Stimulated activated CD4-positive, alpha-beta T cell treated with anti-CD3 and anti-CD28 coated beads, Interleukin-4, amount 100 ng/mL, for 48 hours (primary cell): Measurements from ENCODE around the gene GPR171.
"Not testable (repeated sequence)": the region's sequence is repeated elsewhere in the genome, so short reads cannot be mapped to it uniquely, and the experiment has no call there.

Experiments
- DNase-seq, 2 donors: peaks; one replicate each; pipeline ENCODE4 v3.0.0-alpha.2; 2020; ENCODE audit warnings: low read depth in 2 of 2

Gene GPR171, protein sequence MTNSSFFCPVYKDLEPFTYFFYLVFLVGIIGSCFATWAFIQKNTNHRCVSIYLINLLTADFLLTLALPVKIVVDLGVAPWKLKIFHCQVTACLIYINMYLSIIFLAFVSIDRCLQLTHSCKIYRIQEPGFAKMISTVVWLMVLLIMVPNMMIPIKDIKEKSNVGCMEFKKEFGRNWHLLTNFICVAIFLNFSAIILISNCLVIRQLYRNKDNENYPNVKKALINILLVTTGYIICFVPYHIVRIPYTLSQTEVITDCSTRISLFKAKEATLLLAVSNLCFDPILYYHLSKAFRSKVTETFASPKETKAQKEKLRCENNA

DNA sequence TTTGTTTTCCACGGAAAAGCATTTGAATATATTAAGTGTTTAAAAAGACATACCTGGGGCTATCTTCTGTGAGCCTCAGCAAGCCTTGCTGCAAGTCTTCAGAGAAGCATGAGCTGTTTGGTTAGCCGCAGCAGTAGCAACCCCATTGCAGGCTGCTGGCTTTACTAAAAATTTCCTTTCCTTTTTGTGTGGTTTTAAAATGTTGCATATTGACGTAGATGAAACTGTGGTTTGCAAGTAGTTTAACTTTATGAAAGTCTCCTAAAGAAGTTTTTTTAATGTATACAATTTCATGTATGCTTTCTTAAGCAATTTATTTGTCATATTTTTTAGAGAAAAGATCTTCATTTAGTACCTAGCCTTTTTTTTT is at the start of gene GPR171:
Gene GPR171 (minus strand): TSS at position 166 of the 370 bp plus-strand sequence. CDS start 3,830 bp downstream, outside the sequence.
- peak; percentile 31 to 51 for DNase-seq

- DNase-seq, result no peak
Observed at GRCh38 chr3:151248772-151249337, 45.8 kb upstream of the GPR171 start.

DNA sequence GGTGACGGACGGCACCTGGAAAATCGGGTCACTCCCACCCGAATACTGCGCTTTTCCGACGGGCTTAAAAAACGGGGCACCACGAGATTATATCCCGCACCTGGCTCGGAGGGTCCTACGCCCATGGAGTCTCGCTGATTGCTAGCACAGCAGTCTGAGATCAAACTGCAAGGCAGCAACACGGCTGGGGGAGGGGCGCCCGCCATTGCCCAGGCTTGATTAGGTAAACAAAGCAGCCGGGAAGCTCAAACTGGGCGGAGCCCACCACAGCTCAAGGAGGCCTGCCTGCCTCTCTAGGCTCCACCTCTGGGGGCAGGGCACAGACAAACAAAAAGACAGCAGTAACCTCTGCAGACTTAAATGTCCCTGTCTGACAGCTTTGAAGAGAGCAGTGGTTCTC is 39.0 kb upstream of the GPR171 start:
- not testable (repeated sequence) for DNase-seq

DNA sequence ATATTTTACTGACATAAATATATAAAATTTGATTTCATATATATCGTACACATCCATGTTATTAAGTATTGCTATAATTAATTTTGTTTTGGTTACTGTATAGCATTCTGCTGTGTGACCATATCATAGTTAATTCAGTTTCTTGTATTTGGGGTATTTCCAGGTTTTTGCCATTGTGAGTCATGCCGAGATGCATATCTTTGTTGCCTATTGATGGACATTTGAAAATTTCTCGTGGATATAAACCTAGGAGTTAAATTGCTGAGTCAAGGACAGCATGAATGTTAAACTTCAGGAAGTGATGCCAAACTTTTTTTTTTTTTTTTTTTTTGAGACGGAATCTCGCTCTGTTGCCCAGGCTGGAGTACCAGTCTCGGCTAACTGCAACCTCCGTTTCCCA is 33.7 kb upstream of the GPR171 start:
- no peak for DNase-seq

GRCh38 chr3:151236316-151236715 is 33.3 kb upstream of the GPR171 start:
- DNase-seq, result no peak

GRCh38 chr3:151234825-151235224 is 31.8 kb upstream of the GPR171 start:
- DNase-seq, result no peak

DNA sequence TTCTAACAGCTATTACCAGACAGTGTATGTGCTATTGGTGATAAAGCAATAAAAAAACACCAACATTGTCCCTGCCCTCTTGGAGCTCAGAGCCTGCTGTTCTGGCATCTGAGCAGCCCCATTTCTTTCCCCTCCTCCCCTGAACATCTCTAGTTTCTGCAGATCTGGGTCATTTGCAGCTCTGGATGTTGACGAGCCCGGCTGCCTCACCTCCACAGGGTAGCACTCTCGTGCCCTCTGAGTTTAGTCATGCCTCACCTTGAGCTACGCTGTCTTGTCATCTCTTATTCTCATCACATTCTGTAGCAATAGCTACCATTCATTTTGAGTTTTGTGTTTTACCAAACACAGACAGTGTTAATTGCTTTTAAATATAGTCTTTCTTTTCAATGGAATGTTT is 30.0 kb upstream of the GPR171 start:
- DNase-seq, result no peak

DNA sequence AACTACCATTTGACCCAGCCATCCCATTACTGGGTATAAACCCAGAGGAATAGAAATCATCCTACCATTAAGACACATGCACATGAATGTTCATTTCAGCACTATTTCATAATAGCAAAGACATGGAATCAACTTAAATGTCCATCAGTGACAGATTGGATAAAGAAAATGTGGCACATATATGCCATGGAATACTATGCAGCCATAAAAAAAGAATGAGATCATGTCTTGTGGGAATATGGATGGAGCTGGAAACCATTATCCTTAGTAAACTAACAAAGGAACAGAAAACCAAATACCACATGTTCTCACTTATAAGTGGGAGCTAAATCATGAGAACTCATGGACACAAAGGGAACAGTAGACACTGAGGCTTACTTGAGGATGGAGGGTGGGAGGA is 29.4 kb upstream of the GPR171 start:
- DNase-seq, result not testable (repeated sequence)

GRCh38 chr3:151230646-151231045 is 27.6 kb upstream of the GPR171 start:
- no peak for DNase-seq

DNA sequence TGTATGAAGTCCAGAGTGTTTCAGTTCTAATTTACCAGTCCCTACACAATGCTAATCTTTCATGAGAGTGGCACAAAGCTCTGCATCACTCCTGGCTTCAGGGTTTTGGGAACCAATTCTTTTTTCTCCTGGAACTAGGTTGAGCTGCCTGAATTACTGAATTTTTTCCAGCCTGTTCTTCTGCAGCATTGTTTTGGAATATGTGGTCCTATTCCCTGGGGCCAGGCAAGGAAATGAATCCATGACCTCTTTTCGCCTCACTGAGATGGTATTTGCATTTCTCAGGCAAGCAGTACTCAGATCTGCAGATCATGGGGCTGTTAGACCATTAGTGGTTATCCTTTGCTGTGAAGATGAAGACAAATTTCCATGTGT is 25.6 kb upstream of the GPR171 start:
- no peak for DNase-seq

GRCh38 chr3:151227807-151228665 is 25.0 kb upstream of the GPR171 start:
- peak; percentile 66 to 69 for DNase-seq

GRCh38 chr3:151227266-151227806 is 24.3 kb upstream of the GPR171 start:
- DNase-seq, result no peak

DNA sequence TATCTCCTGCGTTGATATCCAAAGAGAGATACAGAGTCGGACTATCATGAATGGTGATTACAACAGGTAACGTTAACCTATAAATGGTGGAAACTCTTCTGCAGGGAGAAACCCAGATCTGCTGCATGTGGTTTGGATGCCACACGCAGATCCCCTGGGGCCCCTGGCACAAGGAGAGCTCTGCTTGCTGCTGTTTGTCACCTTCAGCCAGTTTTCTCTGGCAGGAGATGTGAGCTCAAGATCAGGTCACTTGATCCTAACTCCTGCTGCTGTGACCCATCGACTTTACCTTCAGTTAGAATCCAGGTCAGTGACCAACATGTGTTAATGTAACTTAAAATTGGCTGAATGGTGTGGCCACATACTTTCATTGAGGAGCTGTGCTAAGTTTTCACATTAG is 23.8 kb upstream of the GPR171 start:
- no peak for DNase-seq

DNA sequence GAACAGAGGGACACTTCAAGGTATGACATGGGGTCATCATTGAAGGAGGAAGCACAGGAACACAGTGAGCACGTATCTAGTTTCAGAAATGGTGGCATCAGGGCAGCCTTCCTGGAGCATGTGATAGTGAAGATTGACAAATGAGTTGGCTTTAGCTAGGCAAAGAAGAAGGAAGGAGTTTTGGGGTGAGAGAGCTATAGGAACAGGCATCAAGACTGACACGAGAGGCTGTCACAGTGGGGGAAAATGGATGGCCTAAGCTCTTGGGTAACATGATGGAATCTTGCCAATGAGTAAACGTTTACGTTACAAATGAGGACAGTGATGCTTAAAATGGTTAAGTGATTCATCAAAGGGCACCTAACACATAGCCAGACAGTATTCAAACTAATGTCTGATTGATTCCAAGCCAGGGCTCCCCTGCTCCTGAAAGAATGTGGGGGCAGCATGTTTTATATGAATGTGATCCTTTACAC is 23.1 kb upstream of the GPR171 start:
- DNase-seq, result no peak

DNA sequence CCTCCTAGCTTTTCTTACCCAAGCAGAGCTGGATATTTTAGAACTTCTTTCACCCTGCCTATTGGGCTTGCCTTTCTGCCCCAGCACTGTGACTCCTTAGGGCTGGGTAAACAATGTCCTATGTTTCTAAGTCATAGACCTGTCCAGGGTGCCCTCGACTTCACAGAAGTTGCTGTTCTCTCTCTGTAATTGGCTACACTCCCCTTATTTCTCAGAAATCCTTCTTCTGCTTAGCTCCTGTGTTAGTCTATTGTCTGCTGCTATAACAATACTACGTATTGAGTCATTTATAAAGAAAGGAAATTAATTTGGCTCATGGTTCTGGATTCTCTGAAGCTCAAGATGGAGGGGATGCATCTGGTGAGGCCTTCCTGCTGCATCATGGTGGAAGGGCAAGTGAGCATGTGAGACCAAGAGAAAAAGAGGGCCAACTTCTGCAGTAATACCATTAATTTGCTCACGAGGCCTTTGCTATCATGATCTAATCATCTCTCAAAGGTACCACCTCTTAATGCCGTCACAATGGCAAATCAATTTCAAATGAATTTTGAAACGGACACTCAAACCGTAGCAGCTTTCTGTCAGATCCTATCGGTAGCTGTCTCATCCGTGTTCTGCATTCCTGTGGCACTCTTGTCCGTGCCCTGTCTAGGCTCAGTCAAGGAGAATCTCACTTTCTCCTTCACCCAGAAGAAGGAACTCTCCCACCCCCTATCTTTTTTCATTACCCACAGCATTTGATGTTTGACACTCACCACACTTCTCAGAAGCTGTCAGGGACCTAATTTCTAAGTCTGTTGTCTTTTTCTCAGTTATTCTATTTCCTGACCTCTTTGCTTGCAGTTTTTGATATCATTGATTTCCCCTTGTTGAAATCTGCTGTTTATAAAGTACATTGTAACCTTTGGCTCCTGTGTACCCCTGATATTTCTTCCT is 22.3 kb upstream of the GPR171 start:
- no peak for DNase-seq

DNA sequence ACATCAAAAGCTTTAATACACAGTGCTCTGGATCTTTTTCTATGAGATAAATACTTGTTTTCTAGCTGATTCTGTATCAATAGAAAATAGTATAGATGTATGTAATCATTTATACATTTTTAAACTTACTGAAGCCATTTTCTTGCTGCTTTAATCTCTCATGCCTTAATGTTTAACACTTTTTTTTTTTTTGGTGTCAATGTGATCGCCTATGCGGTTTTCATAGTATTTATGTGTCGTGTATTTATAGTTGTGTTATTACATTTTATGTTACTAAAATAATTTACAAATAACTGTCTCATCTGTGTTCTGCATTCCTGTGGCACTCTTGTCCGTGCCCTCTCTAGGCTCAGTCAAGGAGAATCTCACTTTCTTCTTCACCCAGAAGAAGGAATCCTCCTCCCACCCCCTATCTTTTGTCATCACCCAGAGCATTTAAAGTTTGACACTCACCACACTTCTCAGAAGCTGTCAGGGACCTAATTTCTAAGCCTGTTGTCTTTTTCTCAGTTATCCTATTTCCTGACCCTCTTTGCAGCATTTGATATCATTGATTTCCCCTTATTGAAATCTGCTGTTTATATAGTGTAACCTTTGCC is 21.4 kb upstream of the GPR171 start:
- DNase-seq, result no peak

GRCh38 chr3:151219056-151219455 is 16.0 kb upstream of the GPR171 start:
- no peak for DNase-seq

- no peak for DNase-seq
Observed at GRCh38 chr3:151218136-151218535, 15.1 kb upstream of the GPR171 start.

- no peak for DNase-seq
Observed at GRCh38 chr3:151216641-151217607, 13.9 kb upstream of the GPR171 start.

- no peak for DNase-seq
Observed at GRCh38 chr3:151214459-151214858, 11.4 kb upstream of the GPR171 start.
